ENCODE data around the gene TBRG4. TPM values are rescaled to one million over a fixed set of nuclear protein-coding genes. Genes with fewer than 3 reads are reported as not detected.

The TBRG4 gene
- polyA plus RNA-seq, 1 experiment, result 75.5 TPM

- Histone ChIP-seq H3K4me3 (ENCODE audit: low read depth, low read length) (no peak overlapping the region), H3K27me3 (ENCODE audit: control insufficient read depth, insufficient read depth, low read length) (no peaks in the 10 kb centered on the region), H3K36me3 (ENCODE audit: control insufficient read depth, insufficient read depth, low read length) (peaks cover 32% of the 10 kb centered on the region)
- ChIA-PET CTCF (no interaction called here), POLR2A (no interaction called here)
- TF ChIP-seq CTCF (IDR thresholded peaks at IDR 0.05; ENCODE audit: insufficient read depth, low read depth, low read length), result no peak
- no peak for DNase-seq (ENCODE audit: low read depth)
These were observed 35.4 kb downstream of the TBRG4 start for GRCh38 chr7:45075871-45076796.

GRCh38 chr7:45075355-45075644 lies 36.2 kb downstream of the TBRG4 start:
- H3K4me3 ChIP-seq (ENCODE audit: low read depth, low read length), result no peak overlapping the region
- H3K27me3 ChIP-seq (ENCODE audit: control insufficient read depth, insufficient read depth, low read length), result no peaks in the 10 kb centered on the region
- ChIA-PET CTCF (no interaction called here), POLR2A (no interaction called here)
- no peak for DNase-seq (ENCODE audit: low read depth)
- no peak for TF ChIP-seq CTCF (IDR thresholded peaks at IDR 0.05; ENCODE audit: insufficient read depth, low read depth, low read length)
- H3K36me3 ChIP-seq (ENCODE audit: control insufficient read depth, insufficient read depth, low read length), result peaks cover 32% of the 10 kb centered on the region

GRCh38 chr7:45074528-45075354 lies 36.8 kb downstream of the TBRG4 start:
- ChIA-PET POLR2A (no interaction called here), CTCF (no interaction called here)
- no peak for TF ChIP-seq CTCF (IDR thresholded peaks at IDR 0.05; ENCODE audit: insufficient read depth, low read depth, low read length)

GRCh38 chr7:45073786-45074527 lies 37.5 kb downstream of the TBRG4 start:
- no peak for DNase-seq (ENCODE audit: low read depth)
- H3K4me3 ChIP-seq (ENCODE audit: low read depth, low read length), result no peak overlapping the region
- ChIA-PET POLR2A (no interaction called here), CTCF (interaction anchor here (0.9 kb wide), 1 partner anchor 80 kb away, joined by 3 read pairs; no protein-coding TSS in a partner anchor)
- no peaks in the 10 kb centered on the region for H3K27me3 ChIP-seq (ENCODE audit: control insufficient read depth, insufficient read depth, low read length)
- TF ChIP-seq CTCF (IDR thresholded peaks at IDR 0.05; ENCODE audit: insufficient read depth, low read depth, low read length), result no peak
- peaks cover 36% of the 10 kb centered on the region for H3K36me3 ChIP-seq (ENCODE audit: control insufficient read depth, insufficient read depth, low read length)

More at GRCh38 chr7:45074528-45075354, 36.8 kb downstream of the TBRG4 start:
- peaks cover 34% of the 10 kb centered on the region for H3K36me3 ChIP-seq (ENCODE audit: control insufficient read depth, insufficient read depth, low read length)
- DNase-seq (ENCODE audit: low read depth), result no peak
- H3K4me3 ChIP-seq (ENCODE audit: low read depth, low read length), result no peak overlapping the region
- no peaks in the 10 kb centered on the region for H3K27me3 ChIP-seq (ENCODE audit: control insufficient read depth, insufficient read depth, low read length)
